Naive thymus-derived CD8-positive, alpha-beta T cell (primary cell): ENCODE results near the gene TMEM202. TPM values are rescaled to one million over a fixed set of nuclear protein-coding genes. Genes with fewer than 3 reads are reported as not detected.
"Not testable (repeated sequence)": the region's sequence is repeated elsewhere in the genome, so short reads cannot be mapped to it uniquely, and the experiment has no call there.

Experiments
- ATAC-seq, 2 donors: fragments of 150-1000 bp; cut with Tn5 transposase in 1 of 2; sonication (Bioruptor Pico), chemical (Tn5 transposase) in 1 of 2; 1 replicate in 1 of 2; 2 replicates in 1 of 2; pipeline ENCODE4 v1.10.0; 2021; ENCODE audit warnings: mild to moderate bottlenecking in 2 of 2, moderate library complexity in 2 of 2
- POLR2A ChIA-PET: fragments of 350-600 bp; sonication (Branson Sonifier 250); formaldehyde crosslinking; loops from one replicate; lab custom pipeline; 2021; ENCODE audit warnings: antibody characterized with exemption; lab: Charles Lee
- DNase-seq, 10 donors: peaks; one replicate each; pipeline versions ENCODE4 v3.0.0 to v3.0.0-alpha.2; 2020 to 2022
- H3K27ac Mint-ChIP-seq, 10 donors: one replicate each; pipeline ENCODE4 v1.8.0; 2020 to 2022; ENCODE audit warnings: mild to moderate bottlenecking in 10 of 10, mixed read lengths in 10 of 10, moderate library complexity in 4 of 10, inconsistent platforms in 1 of 10
- H3K27me3 Mint-ChIP-seq, 5 donors: one replicate each; pipeline ENCODE4 v1.8.0; 2021 to 2022; ENCODE audit warnings: mixed read lengths in 5 of 5
- H3K36me3 Mint-ChIP-seq, 3 donors: one replicate each; pipeline ENCODE4 v1.8.0; 2020 to 2022; ENCODE audit warnings: mixed read lengths in 3 of 3, mild to moderate bottlenecking in 2 of 3, inconsistent platforms in 1 of 3
- H3K4me1 Mint-ChIP-seq, 4 donors: one replicate each; pipeline ENCODE4 v1.8.0; 2021 to 2022; ENCODE audit warnings: mixed read lengths in 4 of 4
- H3K4me3 Mint-ChIP-seq, 10 donors: one replicate each; pipeline ENCODE4 v1.8.0; 2020 to 2022; ENCODE audit warnings: mild to moderate bottlenecking in 10 of 10, mixed read lengths in 10 of 10, moderate library complexity in 6 of 10, inconsistent platforms in 1 of 10
- H3K9me3 Mint-ChIP-seq, 9 donors: one replicate each; pipeline ENCODE4 v1.8.0; 2020 to 2022; ENCODE audit warnings: mixed read lengths in 9 of 9, mild to moderate bottlenecking in 3 of 9, inconsistent platforms in 1 of 9, moderate library complexity in 1 of 9
- polyA plus RNA-seq, 3 donors: library from polyadenylated mRNA; unstranded; fragments of 300-500 nt; fragmentation: Illumina TruSeq; gene quantifications; one replicate each; pipeline ENCODE4 v1.2.3, GENCODE V29; 2021
- total RNA-seq, 8 experiments: library from RNA in 2 of 8; stranded (reverse) in 2 of 8; gene quantifications; one replicate each; pipeline ENCODE4 v1.2.3 and lab custom pipeline; 2021 to 2026

The TMEM202 gene
- total and polyA plus RNA-seq, 5 experiments from 2014 or later, result not detected

- peak; percentile 95 to 100 (median 98) for DNase-seq
- Mint-ChIP-seq H3K27me3 (peaks cover 0 to 9% (median 0%) of the 10 kb centered on the region in 5 donors), H3K36me3 (peaks cover 0 to 17% (median 0%) of the 10 kb centered on the region in 3 donors), H3K27ac (peak within 1 kb of the TSS; percentile 95 to 100 (median 98)), H3K9me3 (peaks cover 0 to 3% (median 0%) of the 10 kb centered on the region in 9 donors), H3K4me3 (peak within 1 kb of the TSS; percentile 89 to 99 (median 95)), H3K4me1 (peaks cover 35 to 69% (median 61%) of the 10 kb centered on the region in 4 donors)
- ATAC-seq, result peak; percentile 83 to 87
- POLR2A ChIA-PET, result interaction anchor here (0.6 to 3.5 kb wide), 27 partner anchors 9 to 407 kb away, joined by 3 to 55 read pairs (median 4); partner anchors contain the start of genes ADPGK, ARIH1, BBS4 and CELF6
Observed at GRCh38 chr15:72375846-72376581, 22.1 kb upstream of the TMEM202 start, which contains the start of gene HEXA. HEXA (minus strand) TSS chr15:72376014; CDS start chr15:72375972, 42 bp downstream.

DNA sequence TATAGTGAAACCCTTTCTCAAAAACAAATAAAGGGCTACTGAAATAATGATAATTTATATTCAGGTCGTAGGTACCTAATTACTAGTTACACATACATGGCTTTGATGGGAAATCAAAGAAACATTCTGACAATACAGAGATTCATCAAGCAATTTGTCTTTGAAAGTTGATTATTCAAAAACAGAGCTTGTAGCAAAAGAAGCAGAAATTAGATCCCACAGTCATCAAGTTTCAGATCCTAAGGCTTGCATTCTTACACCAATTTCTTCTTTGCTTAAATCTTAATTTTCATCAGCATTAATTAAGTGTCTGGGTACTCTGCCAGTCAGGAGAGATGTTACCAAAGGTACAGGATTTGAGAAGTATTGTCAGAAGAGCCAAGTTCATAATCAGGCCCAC is 20.8 kb upstream of the TMEM202 start:
- Mint-ChIP-seq H3K9me3 (peaks cover 0 to 3% (median 0%) of the 10 kb centered on the region in 9 donors), H3K4me1 (peaks cover 35 to 60% (median 55%) of the 10 kb centered on the region in 4 donors), H3K4me3 (peak overlapping the region in 1 of 10 donors; percentile 22), H3K27me3 (peaks cover 0 to 9% (median 0%) of the 10 kb centered on the region in 5 donors), H3K36me3 (peaks cover 0 to 9% (median 0%) of the 10 kb centered on the region in 3 donors), H3K27ac (peak overlapping the region; percentile 66 to 99 (median 81))
- no peak for DNase-seq
- no peak for ATAC-seq
- POLR2A ChIA-PET, result interaction anchor here (0.6 to 3.5 kb wide), 4 partner anchors 85 to 1320 kb away, joined by 3 to 55 read pairs (median 14); partner anchors contain the start of gene ARIH1

GRCh38 chr15:72379106-72379505 is 19.0 kb upstream of the TMEM202 start:
- H3K36me3 Mint-ChIP-seq, ATAC-seq, DNase-seq, H3K9me3 Mint-ChIP-seq, H3K4me3 Mint-ChIP-seq, POLR2A ChIA-PET, H3K27me3 Mint-ChIP-seq: not testable (repeated sequence)
- Mint-ChIP-seq H3K4me1 (peaks cover 28 to 43% (median 37%) of the 10 kb centered on the region in 4 donors), H3K27ac (peak overlapping the region in 2 of 10 donors; percentile 33 to 51)

DNA sequence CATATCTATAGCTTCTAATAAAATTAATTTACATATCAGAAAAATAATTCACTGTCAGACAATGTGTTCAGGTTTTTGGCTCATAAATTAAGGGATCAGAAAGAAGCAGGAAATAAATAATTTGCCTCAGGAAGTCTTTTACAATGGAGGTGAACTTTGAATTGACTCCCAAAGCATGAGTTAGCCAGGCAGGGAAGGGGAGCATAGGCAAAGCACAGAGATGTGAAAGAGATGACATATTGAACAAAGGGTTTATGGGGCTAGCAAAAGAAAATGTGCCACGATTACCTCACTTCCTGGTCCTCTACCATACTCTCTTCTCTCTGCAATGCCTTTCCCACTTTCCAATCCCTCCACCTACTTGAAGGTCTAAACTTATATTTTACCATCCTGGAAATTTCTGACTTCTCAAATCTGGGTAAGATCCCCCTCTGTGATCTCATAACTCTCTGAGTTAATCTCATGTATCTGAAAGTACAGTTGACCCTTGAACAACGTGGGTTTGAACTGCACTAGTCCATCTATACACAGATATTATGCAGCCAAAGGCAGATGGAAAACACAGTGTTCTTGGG is 18.2 kb upstream of the TMEM202 start:
- H3K4me1 Mint-ChIP-seq, result peaks cover 21 to 35% (median 29%) of the 10 kb centered on the region in 4 donors
- peaks cover 0 to 3% (median 0%) of the 10 kb centered on the region in 9 donors for H3K9me3 Mint-ChIP-seq
- ATAC-seq, result no peak
- peak overlapping the region in 4 of 10 donors; percentile 2 to 57 (median 30) for H3K27ac Mint-ChIP-seq
- DNase-seq, result no peak
- no peaks in the 10 kb centered on the region for H3K36me3 Mint-ChIP-seq
- H3K4me3 Mint-ChIP-seq, result no peak overlapping the region
- POLR2A ChIA-PET, result no interaction called here
- H3K27me3 Mint-ChIP-seq, result peaks cover 0 to 9% (median 0%) of the 10 kb centered on the region in 5 donors

DNA sequence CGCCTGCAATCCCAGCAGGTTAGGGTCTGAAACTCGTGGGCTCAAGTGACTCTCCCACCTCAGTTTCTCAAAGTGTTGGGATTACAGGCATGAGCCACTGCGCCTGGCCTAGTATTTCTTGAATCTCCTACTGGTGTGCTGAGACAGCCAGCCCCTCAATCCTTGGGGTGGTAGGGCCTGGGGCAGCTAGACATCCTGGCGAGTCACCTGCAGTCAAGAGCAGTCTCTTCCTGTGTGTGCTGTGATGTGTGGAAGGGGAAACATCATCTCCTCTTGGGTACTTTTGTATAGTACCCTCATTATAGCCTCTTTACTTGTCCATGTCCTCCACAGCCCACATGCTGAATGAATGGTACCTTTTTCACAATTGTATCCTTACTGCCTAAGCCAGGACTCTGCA is 17.4 kb upstream of the TMEM202 start:
- H3K9me3 Mint-ChIP-seq, result peaks cover 0 to 1% (median 0%) of the 10 kb centered on the region in 9 donors

GRCh38 chr15:72382146-72382545 is 16.0 kb upstream of the TMEM202 start:
- Mint-ChIP-seq H3K4me3 (no peak overlapping the region), H3K4me1 (peaks cover 6 to 18% (median 9%) of the 10 kb centered on the region in 4 donors), H3K9me3 (no peaks in the 10 kb centered on the region), H3K27ac (no peak overlapping the region), H3K27me3 (peaks cover 0 to 6% (median 0%) of the 10 kb centered on the region in 5 donors), H3K36me3 (no peaks in the 10 kb centered on the region)
- POLR2A ChIA-PET, result interaction anchor here (0.6 kb wide), 1 partner anchor 64 kb away, joined by 3 read pairs; no protein-coding TSS in a partner anchor
- no peak for ATAC-seq
- no peak for DNase-seq

More for the DNA sequence above, 17.4 kb upstream of the TMEM202 start:
- Mint-ChIP-seq H3K4me3 (no peak overlapping the region), H3K27me3 (peaks cover 0 to 6% (median 5%) of the 10 kb centered on the region in 5 donors), H3K36me3 (no peaks in the 10 kb centered on the region), H3K4me1 (peaks cover 16 to 27% (median 21%) of the 10 kb centered on the region in 4 donors), H3K27ac (peak overlapping the region in 3 of 10 donors; percentile 37 to 83 (median 41))
- POLR2A ChIA-PET, result interaction anchor here (0.9 kb wide), 1 partner anchor 76 kb away, joined by 4 read pairs; no protein-coding TSS in a partner anchor
- DNase-seq (no peak), ATAC-seq (no peak)

GRCh38 chr15:72387741-72388140 is 10.4 kb upstream of the TMEM202 start:
- POLR2A ChIA-PET, result no interaction called here
- Mint-ChIP-seq H3K36me3 (no peaks in the 10 kb centered on the region), H3K27me3 (peaks cover 0 to 9% (median 6%) of the 10 kb centered on the region in 5 donors), H3K27ac (no peak overlapping the region), H3K9me3 (no peaks in the 10 kb centered on the region), H3K4me1 (peaks cover 0 to 2% (median 0%) of the 10 kb centered on the region in 4 donors), H3K4me3 (no peak overlapping the region)
- ATAC-seq, result no peak
- DNase-seq, result no peak

DNA sequence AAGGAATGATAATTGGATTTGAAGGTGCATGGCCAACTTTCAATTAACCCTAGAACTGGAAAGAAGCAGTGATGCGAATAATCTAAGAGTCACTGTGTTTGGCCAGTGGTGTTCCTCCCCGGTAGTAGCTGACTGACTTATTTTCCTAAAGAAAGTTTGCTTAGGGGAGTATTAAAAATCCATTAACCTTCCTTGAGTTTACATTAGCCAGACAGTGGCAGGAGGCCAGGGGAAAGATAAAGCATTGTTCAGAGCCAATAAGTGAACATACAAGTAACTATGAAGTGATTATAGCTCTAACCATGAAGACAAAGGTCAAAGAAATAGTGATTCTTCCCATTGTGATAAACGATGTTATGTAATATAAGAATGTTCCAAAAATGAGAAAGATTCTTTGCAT is 8.9 kb upstream of the TMEM202 start:
- DNase-seq, result no peak
- no peak for ATAC-seq
- POLR2A ChIA-PET, result no interaction called here
- Mint-ChIP-seq H3K9me3 (no peaks in the 10 kb centered on the region), H3K4me3 (no peak overlapping the region), H3K27ac (no peak overlapping the region), H3K36me3 (no peaks in the 10 kb centered on the region), H3K4me1 (peaks cover 0 to 2% (median 0%) of the 10 kb centered on the region in 4 donors), H3K27me3 (peaks cover 0 to 9% (median 7%) of the 10 kb centered on the region in 5 donors)

GRCh38 chr15:72396331-72396730 is 1.8 kb upstream of the TMEM202 start:
- H3K4me1 Mint-ChIP-seq, H3K4me3 Mint-ChIP-seq, H3K27ac Mint-ChIP-seq, POLR2A ChIA-PET, ATAC-seq, DNase-seq, H3K36me3 Mint-ChIP-seq, H3K9me3 Mint-ChIP-seq: not testable (repeated sequence)
- peaks cover 0 to 13% (median 8%) of the 10 kb centered on the region in 5 donors for H3K27me3 Mint-ChIP-seq

DNA sequence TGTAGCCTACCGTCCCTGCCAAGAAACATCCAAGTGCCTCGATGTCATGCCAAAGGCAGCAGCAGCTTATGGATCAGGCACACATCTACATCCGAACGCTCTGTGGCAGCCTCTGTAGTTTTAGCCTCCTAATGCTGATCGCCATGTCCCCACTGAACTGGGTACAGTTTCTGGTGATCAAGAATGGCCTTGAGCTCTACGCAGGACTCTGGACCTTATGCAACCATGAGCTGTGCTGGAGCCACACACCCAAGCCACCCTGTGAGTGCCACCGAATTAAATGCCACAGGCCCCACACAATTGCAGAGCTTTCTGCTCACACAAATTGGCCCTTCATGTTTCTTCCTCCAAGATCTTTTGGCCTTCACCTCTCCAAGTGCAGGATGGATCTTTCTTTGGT is 543 bp downstream of the TMEM202 start:
- no peak overlapping the region for H3K4me3 Mint-ChIP-seq
- no peak for ATAC-seq
- peaks cover 0 to 4% (median 0%) of the 10 kb centered on the region in 9 donors for H3K9me3 Mint-ChIP-seq
- H3K4me1 Mint-ChIP-seq, result no peaks in the 10 kb centered on the region
- H3K27me3 Mint-ChIP-seq, result peaks cover 8 to 23% (median 17%) of the 10 kb centered on the region in 5 donors
- peak overlapping the region in 1 of 10 donors; percentile 88 for H3K27ac Mint-ChIP-seq
- POLR2A ChIA-PET, result no interaction called here
- H3K36me3 Mint-ChIP-seq, result peaks cover 0 to 3% (median 0%) of the 10 kb centered on the region in 3 donors
- no peak for DNase-seq

DNA sequence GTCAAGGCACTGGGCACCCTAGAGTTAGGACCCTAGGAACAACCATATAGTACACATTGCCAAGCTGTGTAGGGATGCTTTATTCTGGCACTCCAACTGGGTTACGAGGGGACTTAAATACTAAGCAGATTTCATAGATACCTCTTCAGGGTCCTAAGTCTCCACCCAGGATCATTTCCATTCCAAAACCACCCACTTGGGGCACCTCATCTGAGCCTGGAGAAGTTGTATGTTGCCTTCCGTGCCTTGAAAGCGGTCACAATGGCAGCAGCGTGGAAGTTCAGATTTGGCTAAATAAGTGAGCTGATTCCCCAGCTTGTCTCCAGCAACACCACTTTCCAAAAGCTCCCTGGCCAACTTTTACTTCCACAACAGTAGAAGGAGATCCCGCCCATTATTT is 4.6 kb downstream of the TMEM202 start:
- Mint-ChIP-seq H3K4me1 (no peaks in the 10 kb centered on the region), H3K36me3 (no peaks in the 10 kb centered on the region), H3K27me3 (peaks cover 11 to 54% (median 29%) of the 10 kb centered on the region in 5 donors), H3K4me3 (no peak overlapping the region), H3K9me3 (no peaks in the 10 kb centered on the region), H3K27ac (peak overlapping the region in 1 of 10 donors; percentile 1)
- ATAC-seq, result no peak
- POLR2A ChIA-PET, result no interaction called here
- DNase-seq, result no peak

- no peak for DNase-seq
- no peak overlapping the region for H3K27ac Mint-ChIP-seq
- H3K9me3 Mint-ChIP-seq, result peaks cover 0 to under 1% (median 0%) of the 10 kb centered on the region in 9 donors
- no peak for ATAC-seq
- H3K27me3 Mint-ChIP-seq, result peaks cover 8 to 65% (median 29%) of the 10 kb centered on the region in 5 donors
- no peaks in the 10 kb centered on the region for H3K36me3 Mint-ChIP-seq
- H3K4me3 Mint-ChIP-seq, result no peak overlapping the region
- no peaks in the 10 kb centered on the region for H3K4me1 Mint-ChIP-seq
- POLR2A ChIA-PET, result no interaction called here
Observed at GRCh38 chr15:72404356-72404755, 6.3 kb downstream of the TMEM202 start.
